ENCODE results near the gene SEC14L6.
"Not testable (repeated sequence)": the region's sequence is repeated elsewhere in the genome, so short reads cannot be mapped to it uniquely, and the experiment has no call there.

The SEC14L6 gene

DNA sequence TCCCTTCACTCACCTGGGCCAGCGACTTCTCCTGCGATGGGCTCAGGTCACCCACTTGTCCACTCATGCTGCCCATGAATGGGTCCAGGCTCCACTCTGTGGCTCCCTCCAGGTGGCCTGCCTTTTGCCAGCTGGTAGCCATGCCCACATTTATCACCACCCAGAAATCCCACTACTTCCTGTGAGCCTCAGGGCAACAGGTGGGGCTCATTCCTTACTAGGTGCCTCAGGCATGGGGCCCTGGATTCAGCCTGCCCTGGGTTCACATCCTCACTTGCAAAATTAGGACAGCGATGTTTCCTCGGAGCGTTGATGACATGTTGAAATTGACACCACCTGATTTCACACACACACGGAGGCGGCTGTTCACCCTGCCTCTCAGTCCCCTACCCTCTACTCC is at the start of gene SEC14L6:
TSS of gene SEC14L6 (minus strand) at position 126 of the 400 bp plus-strand sequence. CDS start at position 67, 59 bp downstream.
- no peak for DNase-seq (ENCODE audit: low read depth in 2 of 2)

DNA sequence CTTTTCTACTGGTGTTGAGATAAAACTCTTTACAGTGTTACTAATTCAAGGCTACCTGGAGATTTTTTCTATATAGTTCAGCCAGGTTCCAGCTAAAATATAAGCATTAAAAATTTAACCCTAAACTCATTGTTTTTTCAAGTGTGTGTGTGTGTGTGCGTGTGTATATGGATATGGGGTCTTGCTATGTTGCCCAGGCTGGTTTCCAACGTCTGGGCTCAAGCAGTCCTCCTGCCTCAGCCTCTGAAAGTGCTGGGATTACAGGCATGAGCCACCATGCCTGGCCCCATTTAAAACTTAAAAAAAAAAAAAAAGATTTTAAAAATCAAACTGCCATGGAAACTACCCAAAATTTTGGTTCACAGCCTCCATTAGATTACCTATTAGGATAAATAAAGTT is 49.7 kb upstream of the SEC14L6 start:
- no peak for DNase-seq (ENCODE audit: low read depth in 2 of 2)

DNA sequence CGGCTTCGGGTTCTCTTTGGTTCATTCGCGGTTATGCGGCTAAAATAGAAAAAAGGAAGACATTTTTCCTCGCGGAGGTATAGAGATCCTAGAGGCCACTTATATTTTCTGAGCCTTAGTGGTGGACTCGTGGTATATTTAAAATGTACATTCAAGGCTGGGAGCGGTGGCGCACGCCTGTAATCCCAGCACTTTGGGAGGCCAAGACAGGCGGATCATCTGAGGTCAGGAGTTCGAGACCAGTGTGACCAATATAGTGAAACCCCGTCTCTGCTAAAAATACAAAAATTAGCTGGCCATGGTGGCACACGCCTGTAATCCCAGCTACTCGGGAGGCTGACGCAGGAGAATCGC is 45.8 kb upstream of the SEC14L6 start:
- DNase-seq (ENCODE audit: low read depth in 2 of 2): not testable (repeated sequence)

DNA sequence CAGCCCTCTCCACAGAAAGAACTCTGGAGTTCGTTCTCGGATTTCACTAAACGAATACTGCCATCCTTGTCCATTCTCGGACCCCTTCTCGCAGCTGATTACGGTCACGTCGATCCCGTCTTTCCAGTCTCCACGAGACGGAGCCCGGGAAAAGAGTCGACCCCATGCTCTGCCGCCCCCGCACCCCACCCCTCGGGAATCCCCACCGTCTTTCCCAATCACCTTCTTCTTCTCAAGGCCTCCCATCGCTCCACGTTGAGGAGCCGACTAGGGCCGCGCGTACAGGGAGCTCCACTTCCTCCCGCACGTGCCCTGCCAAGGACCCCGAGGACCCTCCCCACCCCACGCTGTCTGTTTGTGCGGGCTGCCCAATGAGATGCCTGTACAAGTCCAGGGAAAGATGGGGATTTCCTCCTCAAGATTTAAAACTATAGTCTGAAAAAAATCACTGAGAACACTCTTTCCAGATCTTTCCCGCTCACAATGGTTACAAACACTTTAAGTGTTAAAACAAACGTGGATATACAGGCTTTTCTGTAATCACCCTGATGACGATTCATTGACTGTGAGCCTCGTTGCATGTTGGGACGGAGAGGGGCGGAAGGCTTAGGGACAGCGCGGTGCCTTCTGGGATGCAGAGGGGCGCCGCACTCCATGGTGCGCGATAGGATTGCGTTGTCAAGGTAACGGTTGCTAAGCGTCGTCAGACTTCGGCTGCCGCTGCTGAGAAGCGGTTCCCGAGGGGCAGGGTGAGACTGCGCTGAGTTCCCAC is 45.2 kb upstream of the SEC14L6 start, which contains the start of gene PES1:
TSS of gene PES1 (minus strand) at position 323 of the 772 bp plus-strand sequence. CDS start at position 246, 77 bp downstream.
- peak; percentile 91 to 92 for DNase-seq (ENCODE audit: low read depth in 2 of 2)

DNA sequence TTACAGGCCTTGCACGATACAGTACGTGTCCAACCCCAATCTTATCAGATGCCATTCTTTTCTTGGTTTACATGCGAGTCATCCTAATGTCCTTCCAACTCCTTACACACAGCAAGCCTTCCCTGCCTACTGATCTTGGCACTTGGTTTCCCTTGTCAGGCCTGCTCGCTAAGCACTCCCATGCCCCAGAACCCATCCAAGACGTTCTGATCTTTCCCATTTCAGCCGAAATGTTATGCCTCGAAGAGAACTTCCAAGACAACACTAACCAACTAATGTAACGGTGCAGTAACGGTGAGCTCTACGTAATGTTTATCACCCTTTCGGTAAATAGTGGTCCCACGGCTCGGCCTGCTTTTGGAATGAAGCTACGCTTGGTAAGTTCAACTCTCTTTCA is 44.6 kb upstream of the SEC14L6 start:
- no peak for DNase-seq (ENCODE audit: low read depth in 2 of 2)

DNA sequence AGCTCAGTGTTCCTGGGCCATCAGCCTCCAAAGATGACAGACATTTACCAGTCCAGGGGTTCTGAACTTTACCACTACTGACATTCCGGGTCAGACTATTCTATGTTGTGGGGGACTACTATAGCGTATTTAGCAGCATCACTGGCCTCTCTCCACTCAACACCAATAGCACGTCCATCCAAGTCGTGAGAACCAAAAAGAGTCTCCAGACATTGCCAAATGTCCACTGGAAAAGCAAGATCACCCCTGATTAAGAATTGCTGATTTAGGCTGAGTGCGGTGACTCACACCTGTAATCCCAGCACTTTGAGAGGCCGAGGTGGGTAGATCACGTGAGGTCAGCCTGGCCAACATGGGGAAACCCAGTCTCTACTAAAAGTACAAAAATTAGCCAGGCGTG is 39.9 kb upstream of the SEC14L6 start:
- DNase-seq (ENCODE audit: low read depth in 2 of 2): no peak

DNA sequence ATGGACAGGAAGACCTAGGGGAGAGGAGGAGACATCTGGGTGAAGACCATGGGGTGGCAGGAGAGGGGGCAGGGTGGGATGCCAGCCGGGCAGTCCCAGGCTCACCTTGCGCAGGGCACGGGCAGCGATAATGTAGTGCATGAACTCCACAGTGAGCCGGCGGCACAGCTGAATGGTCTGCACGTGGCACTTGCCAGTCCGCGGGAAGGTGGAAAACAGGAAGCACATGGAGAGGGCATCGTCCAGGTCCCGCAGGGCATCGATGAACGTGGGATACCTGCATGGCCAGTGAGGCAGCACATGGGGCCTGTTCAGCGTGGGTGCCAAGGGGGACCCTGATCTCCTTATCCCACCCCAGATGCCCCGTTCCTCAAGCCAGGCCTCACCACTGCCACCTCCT is 37.9 kb upstream of the SEC14L6 start:
- DNase-seq (ENCODE audit: low read depth in 2 of 2): no peak

DNA sequence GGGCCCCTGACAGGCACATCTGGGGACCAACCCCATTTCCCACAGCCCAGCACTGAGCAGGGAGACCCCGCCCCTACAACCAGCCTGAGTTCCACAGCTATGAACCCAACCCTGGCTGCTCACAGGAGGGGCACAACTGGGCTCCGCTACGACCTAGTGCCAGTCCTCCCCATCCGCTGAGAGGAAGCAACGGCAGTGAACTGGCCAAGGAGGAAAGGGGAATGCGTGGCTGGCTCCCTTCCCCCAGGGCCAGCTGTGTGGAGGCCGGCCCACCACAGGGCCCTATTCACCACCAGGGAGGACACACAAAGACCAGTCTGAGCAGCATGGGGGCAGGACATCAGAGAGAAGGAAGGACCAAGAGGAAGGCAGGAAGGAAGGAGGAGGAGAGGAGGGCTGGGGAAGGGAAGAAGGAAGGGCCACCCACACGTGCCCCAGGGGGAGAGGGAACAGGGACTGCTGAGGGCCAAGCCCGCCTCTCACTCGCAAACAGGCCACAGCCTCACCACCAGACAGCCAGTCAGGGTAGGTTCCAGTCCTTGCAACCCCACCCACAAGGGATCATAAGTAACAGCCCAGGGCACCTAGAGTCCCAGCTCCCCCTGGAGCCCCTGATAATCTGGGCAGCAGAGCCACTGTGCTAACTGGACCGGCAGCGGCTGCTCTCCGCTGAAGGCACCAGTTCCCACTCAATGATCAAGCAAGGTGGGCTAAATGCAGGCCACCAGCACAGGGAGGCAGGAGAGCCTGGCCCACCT is 36.4 kb upstream of the SEC14L6 start:
- DNase-seq (ENCODE audit: low read depth in 2 of 2): no peak

DNA sequence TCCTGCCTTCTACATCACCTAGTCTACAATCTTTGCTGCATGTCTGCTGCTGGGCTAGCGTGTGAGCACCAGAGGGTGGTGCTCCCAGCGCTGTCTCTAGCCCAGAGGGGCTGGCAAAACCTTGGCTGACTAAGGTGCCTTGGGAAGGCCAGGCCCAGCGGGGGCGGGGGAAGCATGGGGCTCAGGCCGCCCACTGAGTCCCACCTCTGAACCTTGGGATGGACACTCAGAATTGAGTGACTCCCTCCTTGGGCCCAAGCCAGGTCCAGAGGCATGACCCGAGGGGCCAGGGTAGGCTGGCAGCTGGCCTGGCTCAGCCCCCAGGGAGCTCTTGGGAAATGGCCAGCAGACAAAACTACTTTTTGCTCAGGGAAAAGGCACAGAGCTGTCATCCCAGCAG is 35.5 kb upstream of the SEC14L6 start:
- DNase-seq (ENCODE audit: low read depth in 2 of 2): no peak

DNA sequence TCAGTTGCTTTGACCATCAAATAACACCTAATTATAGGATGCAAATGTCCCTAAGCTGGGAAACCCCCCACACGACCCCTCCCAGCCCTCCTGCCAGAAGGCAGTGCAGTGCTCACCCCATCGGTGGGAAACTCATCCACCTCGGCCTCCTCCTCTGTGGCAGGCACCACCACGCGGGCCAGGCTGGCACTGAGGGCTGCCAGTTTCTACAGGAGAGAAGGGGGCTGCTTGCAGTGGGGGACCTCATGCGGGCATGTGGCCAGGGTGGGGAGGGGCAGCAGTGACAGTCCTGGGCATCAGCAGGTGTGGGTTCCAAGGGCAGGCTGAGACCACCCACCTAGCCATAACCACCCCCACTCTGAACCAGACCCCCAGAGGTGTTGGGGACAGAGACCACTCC is 34.4 kb upstream of the SEC14L6 start:
- no peak for DNase-seq (ENCODE audit: low read depth in 2 of 2)

DNA sequence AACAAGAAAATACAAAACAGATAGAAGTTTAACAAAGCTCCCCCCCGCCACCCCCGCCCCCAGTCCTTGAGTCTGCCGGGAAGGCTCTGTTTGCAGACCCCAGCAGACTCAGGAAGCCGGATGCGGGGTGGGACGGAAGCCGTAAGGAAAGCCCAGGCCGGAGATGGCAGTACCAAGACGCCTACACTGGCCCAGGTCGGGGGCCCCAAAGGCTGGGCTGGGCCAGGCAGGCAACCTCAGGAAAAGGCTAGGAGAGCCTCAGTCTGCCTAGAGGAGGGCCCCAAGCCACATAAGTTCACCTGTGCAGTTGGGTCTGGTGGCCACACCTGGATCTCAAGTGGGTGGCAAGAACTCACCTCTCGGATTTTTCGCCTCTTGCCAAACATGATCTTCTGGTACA is 31.9 kb upstream of the SEC14L6 start:
- DNase-seq (ENCODE audit: low read depth in 2 of 2): no peak

DNA sequence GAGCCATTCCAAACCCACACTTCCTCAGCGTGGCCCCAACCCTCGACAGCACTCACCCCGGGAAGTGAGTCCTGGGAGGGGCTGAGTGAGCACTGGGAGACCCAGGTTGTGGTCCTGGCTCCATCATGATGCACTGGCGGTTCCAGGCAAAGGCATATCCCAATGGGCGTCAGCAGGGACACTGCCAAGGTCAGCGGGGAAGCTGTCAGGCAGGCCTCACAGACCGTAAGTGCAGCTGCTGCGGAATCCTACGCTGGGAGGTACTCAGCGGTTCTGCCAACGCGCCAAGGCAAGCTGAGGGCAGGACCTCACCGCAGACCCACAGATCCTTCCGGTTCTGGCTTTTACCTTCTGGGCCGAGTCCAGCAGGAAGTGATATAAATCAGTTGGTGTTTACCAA is 29.3 kb upstream of the SEC14L6 start:
- DNase-seq (ENCODE audit: low read depth in 2 of 2): no peak

DNA sequence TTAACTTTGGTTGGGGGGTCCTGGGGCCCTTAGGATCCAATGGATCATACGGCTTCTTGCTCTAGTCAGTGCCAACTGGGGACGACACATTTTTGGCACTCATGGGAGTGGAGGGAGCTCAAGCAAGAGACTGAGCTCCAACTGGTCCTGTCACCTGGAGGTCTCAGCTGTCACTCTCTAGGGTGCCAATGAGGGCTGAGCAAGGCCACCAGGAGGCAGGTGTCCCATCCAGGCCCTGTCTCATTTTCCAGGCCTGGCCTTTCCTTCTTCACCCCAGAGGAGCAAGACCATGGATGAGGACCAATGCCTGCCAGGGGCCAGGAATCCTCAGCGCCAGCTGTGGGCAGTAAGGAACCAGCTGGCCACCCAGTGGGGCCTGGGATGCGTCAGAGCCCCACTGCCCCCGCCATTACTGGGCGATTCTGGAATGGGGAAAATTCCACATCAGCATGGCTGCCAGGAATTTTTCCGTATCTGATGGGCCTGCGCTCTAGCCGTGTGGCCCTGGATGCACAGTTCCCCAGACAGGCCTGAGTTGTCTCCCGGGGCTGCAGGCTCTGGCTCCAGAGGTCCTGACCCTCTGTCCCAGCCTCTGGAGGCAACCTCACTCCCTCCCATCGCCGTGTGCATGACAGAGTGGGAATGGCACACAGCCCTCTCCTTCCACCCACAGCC is 28.6 kb upstream of the SEC14L6 start:
- DNase-seq (ENCODE audit: low read depth in 2 of 2): no peak

DNA sequence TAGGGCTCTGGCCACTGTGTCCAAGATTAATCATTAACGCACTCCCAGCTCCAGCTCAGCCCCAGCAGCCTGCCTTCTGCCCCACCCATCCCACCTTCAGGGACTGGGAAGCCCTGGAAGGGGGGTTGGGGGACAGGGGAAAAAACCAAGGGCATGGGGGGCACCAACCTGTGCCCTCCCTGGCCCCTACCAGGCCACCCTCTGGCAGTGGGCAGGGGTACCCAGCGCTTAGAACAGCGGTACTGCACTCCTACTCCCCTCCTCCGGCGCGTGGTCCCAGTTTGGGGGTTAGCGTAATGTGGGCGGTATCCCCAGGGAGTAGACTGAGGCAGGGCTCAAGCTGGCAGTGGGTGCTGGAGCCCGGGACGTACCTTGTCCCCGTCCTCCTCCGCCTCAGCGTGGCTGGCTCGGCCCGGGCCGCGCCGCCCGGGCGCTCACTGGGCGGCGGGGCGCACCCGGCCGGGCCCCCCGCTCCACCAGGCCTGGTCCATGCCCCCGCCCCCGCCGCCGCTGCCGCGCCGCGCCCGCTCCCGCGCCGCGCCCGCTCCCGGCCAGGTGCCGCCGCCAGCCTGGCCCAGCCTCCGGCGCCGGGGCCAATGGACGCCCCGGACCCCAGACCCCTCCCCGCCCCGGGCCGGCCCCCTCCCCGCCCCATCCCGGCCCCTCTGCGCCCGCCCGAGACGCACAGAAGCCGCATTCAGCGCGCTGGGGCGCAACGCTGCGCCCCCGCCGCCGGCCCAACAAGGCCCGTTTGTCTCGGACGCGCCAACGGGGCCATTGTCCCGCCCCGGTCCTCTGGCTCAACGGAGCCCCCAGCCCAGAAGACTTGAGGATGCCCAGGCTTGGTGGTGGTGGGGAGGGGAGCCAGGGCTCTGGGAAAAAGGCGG is 27.8 kb upstream of the SEC14L6 start, which contains the start of gene GAL3ST1:
TSS of gene GAL3ST1 (minus strand) at position 571 of the 887 bp plus-strand sequence. CDS start 17,273 bp downstream, outside the sequence.
- no peak for DNase-seq (ENCODE audit: low read depth in 2 of 2)

DNA sequence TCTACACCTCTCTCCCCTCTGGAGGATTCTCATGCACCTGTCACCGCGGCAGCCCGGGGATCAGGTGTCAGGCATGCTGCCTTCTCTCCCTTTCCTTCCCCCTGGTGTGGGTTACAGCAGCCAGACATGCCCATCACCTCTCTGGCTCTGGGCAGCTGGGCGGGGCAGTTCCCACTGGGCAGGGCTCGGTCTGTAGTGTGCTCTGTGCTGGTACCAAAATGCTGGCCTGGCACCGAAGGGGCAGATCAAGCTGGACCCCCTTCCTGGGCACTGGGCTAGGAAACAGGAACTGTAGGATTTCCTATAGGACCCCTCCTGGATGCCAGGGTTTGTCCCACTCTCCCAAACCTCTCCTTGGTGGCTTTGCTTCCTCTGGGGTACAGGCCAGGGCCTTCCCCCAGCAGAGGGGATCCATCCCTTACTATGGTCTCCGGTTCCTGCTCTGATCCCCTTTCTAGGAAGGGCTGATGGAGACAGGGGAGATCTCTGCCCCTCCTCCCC is 27.1 kb upstream of the SEC14L6 start:
- DNase-seq (ENCODE audit: low read depth in 2 of 2): no peak

DNA sequence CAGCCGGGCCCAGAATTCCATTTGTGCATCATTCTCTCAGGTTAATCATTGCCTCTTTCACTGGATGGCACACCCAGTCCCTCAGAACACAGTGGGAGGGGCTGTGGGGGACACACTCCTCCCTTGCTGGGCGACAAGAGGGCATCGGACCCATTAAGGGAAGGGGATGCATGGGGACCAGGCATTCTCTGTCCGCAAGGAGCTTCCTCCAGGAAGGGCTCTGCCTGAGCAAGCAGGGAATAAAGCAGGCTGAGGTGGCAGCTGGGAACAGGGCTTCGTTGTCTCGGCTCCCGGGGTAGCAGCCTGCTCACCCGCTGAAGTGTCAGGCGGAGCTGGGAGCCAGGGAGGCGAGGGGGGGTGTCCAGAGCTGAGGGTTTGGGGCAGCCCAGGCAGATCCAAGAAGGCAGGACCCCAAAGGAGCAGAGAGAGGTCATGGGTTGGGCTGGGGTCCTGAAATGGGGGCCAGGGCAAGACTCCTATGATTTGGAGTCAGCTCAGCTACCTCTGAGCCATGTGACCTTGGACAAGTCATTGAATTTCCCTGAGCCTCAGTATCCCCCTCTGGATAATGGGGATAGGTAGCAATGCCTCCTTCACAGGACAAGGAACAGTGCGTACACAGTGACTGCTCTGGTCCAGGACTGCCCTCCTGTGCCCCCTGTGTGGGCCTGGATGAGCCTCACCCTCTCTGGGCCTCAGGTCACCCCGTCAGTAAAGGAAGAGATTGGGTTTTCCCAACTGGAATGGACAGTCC is 26.5 kb upstream of the SEC14L6 start:
- no peak for DNase-seq (ENCODE audit: low read depth in 2 of 2)

DNA sequence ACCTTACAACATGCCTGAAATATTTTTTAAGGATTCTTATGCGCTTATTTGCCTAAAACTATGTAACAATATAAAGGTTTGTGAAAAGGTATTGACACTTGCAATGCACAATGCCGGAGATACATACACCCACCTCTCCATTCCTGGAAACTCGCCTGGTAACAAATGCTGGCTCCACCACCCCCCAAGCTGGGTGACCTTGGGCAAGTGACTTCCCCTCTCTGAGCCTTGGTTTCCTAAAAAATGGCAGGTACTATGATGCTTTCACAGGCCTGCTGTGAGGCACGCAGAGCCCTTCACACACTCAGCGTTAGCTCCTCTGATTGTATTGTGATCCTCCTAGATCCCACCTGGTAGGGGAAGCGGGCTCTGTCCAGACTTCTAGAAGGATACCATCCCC is 25.7 kb upstream of the SEC14L6 start:
- DNase-seq (ENCODE audit: low read depth in 2 of 2): no peak

DNA sequence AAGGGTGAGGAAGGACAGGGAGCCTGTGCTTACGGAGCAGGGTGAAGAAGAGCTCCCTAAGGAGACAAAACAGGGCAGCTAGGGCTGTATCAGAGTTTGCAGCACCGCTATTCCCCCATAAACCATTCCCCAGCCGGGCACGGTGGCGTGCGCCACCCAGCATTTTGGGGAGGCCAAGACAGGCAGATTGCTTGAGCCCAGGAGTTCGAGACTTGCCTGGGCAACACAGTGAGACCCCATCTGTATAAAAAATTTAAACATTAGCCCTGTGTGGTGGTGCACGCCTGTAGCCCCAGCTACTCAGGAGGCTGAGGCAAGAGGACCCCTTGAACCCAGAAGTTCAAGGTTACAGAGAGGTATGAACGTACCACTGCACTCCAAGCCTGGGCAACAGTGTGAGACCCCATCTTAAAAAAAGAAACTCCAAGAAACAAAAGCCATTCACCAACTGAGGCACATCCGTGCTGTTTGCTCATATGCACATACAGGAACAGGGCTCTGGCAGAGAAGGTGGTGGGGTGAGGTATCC is 23.2 kb upstream of the SEC14L6 start:
- DNase-seq (ENCODE audit: low read depth in 2 of 2): no peak

DNA sequence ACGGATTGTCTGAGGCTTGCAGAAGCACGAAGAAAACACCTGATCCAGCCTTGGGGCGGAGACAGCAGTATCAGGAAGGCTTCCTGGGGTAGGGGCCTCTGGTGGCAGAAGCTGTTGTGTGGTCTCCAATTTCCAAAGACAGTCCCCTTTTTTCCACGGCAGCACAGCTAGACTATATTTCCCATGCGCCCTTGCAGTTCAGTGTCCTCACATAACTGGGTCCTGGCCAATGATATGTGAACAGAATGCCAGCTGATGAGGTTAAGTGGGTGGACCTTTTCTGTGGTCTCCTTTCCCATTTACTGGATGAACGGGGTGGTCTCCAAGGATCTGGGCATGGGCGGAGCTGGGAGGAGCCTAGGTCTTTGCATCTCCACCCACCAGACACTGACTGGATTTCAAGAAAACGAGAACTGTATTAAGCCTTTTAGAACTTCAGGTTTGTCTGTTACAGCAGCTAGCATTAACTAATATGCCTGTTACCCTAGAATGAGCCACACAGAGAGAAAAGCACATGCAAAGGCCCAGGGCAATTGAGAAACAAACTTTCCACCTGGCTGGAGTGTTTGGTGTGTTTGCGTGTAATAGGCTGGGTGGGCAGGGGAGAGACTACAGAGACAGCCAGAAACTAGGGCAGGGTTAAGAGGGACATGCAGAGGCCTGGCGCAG is 21.7 kb upstream of the SEC14L6 start:
- no peak for DNase-seq (ENCODE audit: low read depth in 2 of 2)

DNA sequence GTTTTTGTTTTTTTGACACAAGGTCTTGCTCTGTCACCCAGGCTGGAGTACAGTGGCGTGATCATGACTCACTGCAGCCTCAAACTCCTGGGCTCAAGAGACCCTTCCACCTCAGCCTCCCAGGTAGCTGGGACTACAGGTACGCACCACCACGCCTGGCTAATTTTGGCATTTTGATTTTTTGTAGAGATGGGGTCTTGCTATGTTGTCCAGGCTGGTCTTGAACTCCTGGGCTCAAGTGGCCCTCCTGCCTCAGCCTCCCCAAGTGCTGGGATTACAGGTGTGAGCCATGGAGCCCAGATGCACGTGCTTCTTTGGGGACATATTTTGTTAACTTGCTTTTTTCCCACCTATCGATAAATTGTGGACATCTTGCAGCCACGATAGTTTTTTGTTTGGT is 20.7 kb upstream of the SEC14L6 start:
- not testable (repeated sequence) for DNase-seq (ENCODE audit: low read depth in 2 of 2)
